Measurements from ENCODE around the gene FBLN5.

Gene FBLN5

GRCh38 chr14:91870001-91870400, 77.5 kb downstream of the FBLN5 start:
- Histone ChIP-seq H3K79me2 (ENCODE audit: low read length) (no peaks in the 10 kb centered on the region), H3K27ac (ENCODE audit: low read length) (no peak overlapping the region), H2AFZ (ENCODE audit: low read depth, low read length) (no peak overlapping the region), H3K27me3 (ENCODE audit: low read depth, low read length) (peaks cover 10% of the 10 kb centered on the region), H3K36me3 (replicated peaks; ENCODE audit: low read depth, low read length) (no peaks in the 10 kb centered on the region), H3K4me3 (ENCODE audit: low read length) (no peak overlapping the region), H3K4me2 (ENCODE audit: low read length) (no peak overlapping the region), H3K9ac (ENCODE audit: low read length) (no peak overlapping the region), H3K4me1 (ENCODE audit: low read length) (peaks cover 29% of the 10 kb centered on the region), H4K20me1 (ENCODE audit: insufficient read depth, low read length) (no peaks in the 10 kb centered on the region), H3K9me3 (ENCODE audit: insufficient read depth, low read length) (peaks cover 6% of the 10 kb centered on the region; the same call in 1 of the 2 replicates)
- TF ChIP-seq EZH2phosphoT487 (IDR thresholded peaks at IDR 0.05; ENCODE audit: low read depth) (no peak), CTCF (IDR thresholded peaks at IDR 0.05; ENCODE audit: low read depth, low read length) (no peak)

GRCh38 chr14:91869556-91869955, 77.9 kb downstream of the FBLN5 start:
- Histone ChIP-seq H3K4me2 (ENCODE audit: low read length) (no peak overlapping the region), H3K4me3 (ENCODE audit: low read length) (no peak overlapping the region), H3K9me3 (ENCODE audit: insufficient read depth, low read length) (peaks cover 6% of the 10 kb centered on the region; the same call in 1 of the 2 replicates), H4K20me1 (ENCODE audit: insufficient read depth, low read length) (no peaks in the 10 kb centered on the region), H2AFZ (ENCODE audit: low read depth, low read length) (no peak overlapping the region), H3K4me1 (ENCODE audit: low read length) (peaks cover 29% of the 10 kb centered on the region), H3K9ac (ENCODE audit: low read length) (no peak overlapping the region), H3K27me3 (ENCODE audit: low read depth, low read length) (peaks cover 10% of the 10 kb centered on the region), H3K79me2 (ENCODE audit: low read length) (no peaks in the 10 kb centered on the region), H3K27ac (ENCODE audit: low read length) (no peak overlapping the region), H3K36me3 (replicated peaks; ENCODE audit: low read depth, low read length) (no peaks in the 10 kb centered on the region)
- TF ChIP-seq EZH2phosphoT487 (IDR thresholded peaks at IDR 0.05; ENCODE audit: low read depth) (no peak), CTCF (IDR thresholded peaks at IDR 0.05; ENCODE audit: low read depth, low read length) (no peak)

GRCh38 chr14:91867316-91867988, 80.0 kb downstream of the FBLN5 start, which contains the start of gene TC2N:
Gene TC2N, minus strand, starts transcription at chr14:91867536. Its CDS starts 53,767 bp downstream, at chr14:91813769.
- H3K9ac ChIP-seq (ENCODE audit: low read length), result no peak within 1 kb of the TSS
- H3K36me3 ChIP-seq (replicated peaks; ENCODE audit: low read depth, low read length), result no peaks in the 10 kb centered on the region
- no peak within 1 kb of the TSS for H2AFZ ChIP-seq (ENCODE audit: low read depth, low read length)
- H3K4me2 ChIP-seq (ENCODE audit: low read length), result no peak within 1 kb of the TSS
- no peak within 1 kb of the TSS for H3K4me3 ChIP-seq (ENCODE audit: low read length)
- TF ChIP-seq CTCF (IDR thresholded peaks at IDR 0.05; ENCODE audit: low read depth, low read length) (no peak), EZH2phosphoT487 (IDR thresholded peaks at IDR 0.05; ENCODE audit: low read depth) (no peak)
- H3K79me2 ChIP-seq (ENCODE audit: low read length), result no peaks in the 10 kb centered on the region
- H4K20me1 ChIP-seq (ENCODE audit: insufficient read depth, low read length), result no peaks in the 10 kb centered on the region
- peaks cover 17% of the 10 kb centered on the region for H3K4me1 ChIP-seq (ENCODE audit: low read length)
- H3K9me3 ChIP-seq (ENCODE audit: insufficient read depth, low read length), result no peaks in the 10 kb centered on the region
- H3K27me3 ChIP-seq (ENCODE audit: low read depth, low read length), result no peaks in the 10 kb centered on the region
- H3K27ac ChIP-seq (ENCODE audit: low read length), result no peak within 1 kb of the TSS

GRCh38 chr14:91866511-91867295, 80.8 kb downstream of the FBLN5 start:
- peaks cover 13% of the 10 kb centered on the region for H3K4me1 ChIP-seq (ENCODE audit: low read length)

More at GRCh38 chr14:91866511-91867295, 80.8 kb downstream of the FBLN5 start:
- Histone ChIP-seq H3K79me2 (ENCODE audit: low read length) (no peaks in the 10 kb centered on the region), H4K20me1 (ENCODE audit: insufficient read depth, low read length) (no peaks in the 10 kb centered on the region), H3K27ac (ENCODE audit: low read length) (no peak overlapping the region), H2AFZ (ENCODE audit: low read depth, low read length) (no peak overlapping the region), H3K4me2 (ENCODE audit: low read length) (no peak overlapping the region), H3K27me3 (ENCODE audit: low read depth, low read length) (no peaks in the 10 kb centered on the region), H3K4me3 (ENCODE audit: low read length) (no peak overlapping the region), H3K9ac (ENCODE audit: low read length) (no peak overlapping the region), H3K9me3 (ENCODE audit: insufficient read depth, low read length) (no peaks in the 10 kb centered on the region), H3K36me3 (replicated peaks; ENCODE audit: low read depth, low read length) (no peaks in the 10 kb centered on the region)
- TF ChIP-seq EZH2phosphoT487 (IDR thresholded peaks at IDR 0.05; ENCODE audit: low read depth), result no peak
- no peak for TF ChIP-seq CTCF (IDR thresholded peaks at IDR 0.05; ENCODE audit: low read depth, low read length)
